Liver (tissue), 9 donors: ENCODE data around the gene EHD4. TPM values are rescaled to one million over a fixed set of nuclear protein-coding genes. Genes with fewer than 3 reads are reported as not detected.

Experiments
- DNase-seq: peaks from one replicate; pipeline ENCODE4 v3.0.0-alpha.2; 2017; ENCODE audit warnings: low spot score
- H3K27ac ChIP-seq, 2 donors: one replicate each; pipeline ENCODE4 v1.7.0; 2013; ENCODE audit warnings: inconsistent platforms in 2 of 2, low read length in 2 of 2, control low read depth in 1 of 2, low read depth in 1 of 2, mild to moderate bottlenecking in 1 of 2
- H3K27me3 ChIP-seq, 4 donors: one replicate each; pipeline versions ENCODE4 v1.6.1 to v1.7.0; 2013; ENCODE audit warnings: low read length in 3 of 4, inconsistent platforms in 1 of 4, mild to moderate bottlenecking in 1 of 4, moderate library complexity in 1 of 4; ENCODE audit not compliant: control insufficient read depth in 4 of 4, insufficient read depth in 4 of 4
- H3K36me3 ChIP-seq, 4 donors: one replicate each; pipeline versions ENCODE4 v1.6.1 to v1.7.0; 2013; ENCODE audit warnings: low read length in 3 of 4, mild to moderate bottlenecking in 3 of 4, low read depth in 1 of 4, moderate library complexity in 1 of 4; ENCODE audit not compliant: control insufficient read depth in 4 of 4, insufficient read depth in 3 of 4
- H3K4me1 ChIP-seq, 4 donors: one replicate each; pipeline versions ENCODE4 v1.6.1 to v1.7.0; 2013; ENCODE audit warnings: low read length in 3 of 4, mild to moderate bottlenecking in 3 of 4, moderate library complexity in 1 of 4; ENCODE audit not compliant: control insufficient read depth in 4 of 4, insufficient read depth in 4 of 4
- H3K4me3 ChIP-seq, 3 donors: one replicate each; pipeline versions ENCODE4 v1.6.1 to v1.7.0; 2013; ENCODE audit warnings: low read length in 3 of 3, control low read depth in 1 of 3, low read depth in 1 of 3, mild to moderate bottlenecking in 1 of 3
- H3K9ac ChIP-seq, 2 donors: one replicate each; pipeline ENCODE4 v1.7.0; 2013; ENCODE audit warnings: low read length in 2 of 2, mild to moderate bottlenecking in 2 of 2, moderate library complexity in 2 of 2, control low read depth in 1 of 2, low read depth in 1 of 2
- H3K9me3 ChIP-seq, 4 donors: one replicate each; pipeline versions ENCODE4 v1.6.1 to v1.7.0; 2013; ENCODE audit warnings: low read length in 3 of 4; ENCODE audit not compliant: control insufficient read depth in 4 of 4
- ATF3 ChIP-seq: IDR thresholded peaks from 2 replicates; pipeline ENCODE4 v1.6.1; 2016; ENCODE audit warnings: antibody characterized with exemption
- CTCF ChIP-seq: fragments of 150-350 bp; IDR thresholded peaks from 2 replicates; pipeline ENCODE4 v1.5.1; 2017; ENCODE audit warnings: improper control_type of control experiment, low read depth, low read length; ENCODE audit not compliant: missing input control
- EGR1 ChIP-seq, 2 donors: IDR thresholded peaks; 2 replicates each; pipeline ENCODE4 v1.6.1; 2016 to 2018; ENCODE audit warnings: antibody characterized with exemption in 2 of 2, low read depth in 2 of 2
- FOXA1 ChIP-seq: IDR thresholded peaks from 2 replicates; pipeline ENCODE4 v1.6.1; 2016; ENCODE audit warnings: antibody characterized with exemption
- GABPA ChIP-seq, 2 donors: IDR thresholded peaks in 1 of 2; conservative IDR thresholded peaks in 1 of 2; 2 replicates each; pipeline ENCODE4 v1.6.1; 2016; ENCODE audit warnings: antibody characterized with exemption in 2 of 2, mild to moderate bottlenecking in 1 of 2, moderate library complexity in 1 of 2
- HNF4A ChIP-seq, 2 donors: conservative IDR thresholded peaks; 2 replicates each; pipeline ENCODE4 v1.6.1; 2016; ENCODE audit warnings: antibody characterized with exemption in 2 of 2, mild to moderate bottlenecking in 2 of 2
- HNF4G ChIP-seq: IDR thresholded peaks from 2 replicates; pipeline ENCODE4 v1.6.1; 2016; ENCODE audit warnings: antibody characterized with exemption
- NR2F2 ChIP-seq: IDR thresholded peaks from 2 replicates; pipeline ENCODE4 v1.6.1; 2016; ENCODE audit warnings: antibody characterized with exemption
- RAD21 ChIP-seq, 2 donors: IDR thresholded peaks; 2 replicates each; pipeline ENCODE4 v1.6.1; 2016; ENCODE audit warnings: antibody characterized with exemption in 2 of 2, mild to moderate bottlenecking in 2 of 2
- RXRA ChIP-seq, 2 donors: IDR thresholded peaks; 2 replicates each; pipeline ENCODE4 v1.6.1; 2017 to 2018; ENCODE audit warnings: antibody characterized with exemption in 2 of 2, mild to moderate bottlenecking in 1 of 2
- SP1 ChIP-seq: IDR thresholded peaks from 2 replicates; pipeline ENCODE4 v1.6.1; 2018; ENCODE audit warnings: antibody characterized with exemption, mild to moderate bottlenecking
- TAF1 ChIP-seq: conservative IDR thresholded peaks from 2 replicates; pipeline ENCODE4 v1.6.1; 2016; ENCODE audit warnings: antibody characterized with exemption, mild to moderate bottlenecking
- YY1 ChIP-seq: IDR thresholded peaks from 2 replicates; pipeline ENCODE4 v1.6.1; 2016; ENCODE audit warnings: antibody characterized with exemption, mild to moderate bottlenecking
- ZBTB33 ChIP-seq: IDR thresholded peaks from 2 replicates; pipeline ENCODE4 v1.6.1; 2016; ENCODE audit warnings: antibody characterized with exemption
- WGBS: extraction: QIAGEN DNeasy Blood & Tissue Kit; methylation state at CpG from one replicate; pipeline ENCODE4 v1.1.7; 2013; 5-methylcytosine and 5-hydroxymethylcytosine counted together
- polyA plus RNA-seq, 2 donors: library from polyadenylated mRNA; stranded (reverse) in 1 of 2; unstranded in 1 of 2; fragments of 200-250 nt in 1 of 2; fragments of >200 nt in 1 of 2; fragmentation: Nextera tagmentation in 1 of 2; extraction: Ambion mirVana in 1 of 2; gene quantifications; one replicate each; pipeline versions ENCODE4 v1.2.1 to v1.2.3, GENCODE V29; 2013 to 2015
- total RNA-seq, 2 donors: library from RNA; depleted of rRNA; stranded (reverse); fragments of >200 nt; gene quantifications; one replicate each; pipeline ENCODE4 v1.2.3, GENCODE V29; 2014
- TF ChIP-seq, protein P1 (sequence below): IDR thresholded peaks from 2 replicates; pipeline ENCODE4 v1.6.1; 2016; ENCODE audit warnings: antibody characterized with exemption, mild to moderate bottlenecking
- donor health status: healthy.
- donor health status: healthy.
- donor health status: healthy.
- donor health status: healthy.
- donor health status: healthy.

Gene EHD4
- total and polyA plus RNA-seq, 4 donors = 3.3 to 10.0 (median 6.2) TPM

DNA sequence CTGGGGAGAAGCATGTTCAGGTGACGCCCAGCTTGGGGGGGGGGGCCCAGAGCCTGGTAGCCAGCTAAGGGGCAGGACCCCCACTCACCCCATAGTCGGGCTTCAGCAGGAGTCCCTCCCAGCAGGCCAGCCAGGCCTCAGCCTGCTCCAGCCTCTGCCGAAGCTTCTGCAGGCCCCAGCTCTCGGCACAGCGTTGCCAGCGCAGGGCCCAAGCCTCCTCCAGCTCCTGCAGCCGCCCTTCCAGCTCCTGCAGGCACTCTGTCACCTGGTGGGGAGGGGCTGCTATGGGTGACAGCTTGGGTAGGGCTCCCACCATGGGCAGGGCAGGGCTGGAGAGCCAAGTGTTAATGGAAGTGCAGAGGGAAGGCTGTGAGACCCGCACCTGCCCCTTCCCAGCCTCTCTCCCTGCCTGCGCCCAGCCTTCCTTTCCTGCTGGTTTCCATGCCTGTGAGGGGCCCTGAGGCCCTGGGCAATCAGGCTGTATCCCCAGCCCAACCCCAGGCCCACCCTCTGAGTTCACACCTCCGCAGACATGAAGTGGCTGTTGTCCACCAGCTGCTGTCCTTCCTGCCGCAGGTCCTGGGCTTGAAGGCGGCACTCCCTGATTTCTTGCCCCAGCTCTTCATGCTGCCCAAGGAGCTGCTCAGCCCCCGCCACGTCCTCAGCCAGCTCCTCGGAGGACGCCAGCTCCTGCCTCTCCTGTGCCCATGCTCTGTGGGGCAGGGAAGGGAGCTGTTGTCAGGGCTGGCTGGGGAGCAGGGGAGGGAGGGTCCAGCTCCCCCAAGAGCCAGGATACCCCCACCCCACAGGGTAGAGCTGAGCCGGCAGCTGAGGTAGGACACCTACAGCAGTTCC, 119.4 kb downstream of the EHD4 start:
- 86% methylated on average over 17 of the region's 17 CpGs for WGBS
- Histone ChIP-seq H3K36me3 (peaks cover 2 to 11% (median 3%) of the 10 kb centered on the region in 4 donors), H3K4me3 (no peak overlapping the region), H3K27me3 (no peaks in the 10 kb centered on the region), H3K4me1 (no peaks in the 10 kb centered on the region), H3K9ac (no peak overlapping the region), H3K27ac (no peak overlapping the region), H3K9me3 (no peaks in the 10 kb centered on the region)
- TF ChIP-seq NR2F2 (no peak), RAD21 (IDR thresholded peaks at IDR 0.05) (no peak), SP1 (no peak), TAF1 (no peak), YY1 (no peak), ATF3 (no peak), ZBTB33 (no peak)
- TF ChIP-seq, protein P1, sequence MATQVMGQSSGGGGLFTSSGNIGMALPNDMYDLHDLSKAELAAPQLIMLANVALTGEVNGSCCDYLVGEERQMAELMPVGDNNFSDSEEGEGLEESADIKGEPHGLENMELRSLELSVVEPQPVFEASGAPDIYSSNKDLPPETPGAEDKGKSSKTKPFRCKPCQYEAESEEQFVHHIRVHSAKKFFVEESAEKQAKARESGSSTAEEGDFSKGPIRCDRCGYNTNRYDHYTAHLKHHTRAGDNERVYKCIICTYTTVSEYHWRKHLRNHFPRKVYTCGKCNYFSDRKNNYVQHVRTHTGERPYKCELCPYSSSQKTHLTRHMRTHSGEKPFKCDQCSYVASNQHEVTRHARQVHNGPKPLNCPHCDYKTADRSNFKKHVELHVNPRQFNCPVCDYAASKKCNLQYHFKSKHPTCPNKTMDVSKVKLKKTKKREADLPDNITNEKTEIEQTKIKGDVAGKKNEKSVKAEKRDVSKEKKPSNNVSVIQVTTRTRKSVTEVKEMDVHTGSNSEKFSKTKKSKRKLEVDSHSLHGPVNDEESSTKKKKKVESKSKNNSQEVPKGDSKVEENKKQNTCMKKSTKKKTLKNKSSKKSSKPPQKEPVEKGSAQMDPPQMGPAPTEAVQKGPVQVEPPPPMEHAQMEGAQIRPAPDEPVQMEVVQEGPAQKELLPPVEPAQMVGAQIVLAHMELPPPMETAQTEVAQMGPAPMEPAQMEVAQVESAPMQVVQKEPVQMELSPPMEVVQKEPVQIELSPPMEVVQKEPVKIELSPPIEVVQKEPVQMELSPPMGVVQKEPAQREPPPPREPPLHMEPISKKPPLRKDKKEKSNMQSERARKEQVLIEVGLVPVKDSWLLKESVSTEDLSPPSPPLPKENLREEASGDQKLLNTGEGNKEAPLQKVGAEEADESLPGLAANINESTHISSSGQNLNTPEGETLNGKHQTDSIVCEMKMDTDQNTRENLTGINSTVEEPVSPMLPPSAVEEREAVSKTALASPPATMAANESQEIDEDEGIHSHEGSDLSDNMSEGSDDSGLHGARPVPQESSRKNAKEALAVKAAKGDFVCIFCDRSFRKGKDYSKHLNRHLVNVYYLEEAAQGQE = no peak
- DNase-seq = no peak

GRCh38 chr15:41851755-41852370, 120.5 kb downstream of the EHD4 start:
- Histone ChIP-seq H3K4me1 (no peaks in the 10 kb centered on the region), H3K36me3 (peaks cover 6 to 22% (median 13%) of the 10 kb centered on the region in 4 donors), H3K9ac (no peak overlapping the region), H3K27ac (no peak overlapping the region), H3K4me3 (no peak overlapping the region), H3K9me3 (no peaks in the 10 kb centered on the region), H3K27me3 (no peaks in the 10 kb centered on the region)
- DNase-seq = no peak
- 89% methylated on average over 8 of the region's 8 CpGs for WGBS
- TF ChIP-seq, protein P1 = no peak
- TF ChIP-seq RAD21 (IDR thresholded peaks at IDR 0.05) (no peak), HNF4A (conservative IDR thresholded peaks at IDR 0.05) (no peak), HNF4G (no peak), ATF3 (no peak), EGR1 (IDR thresholded peaks at IDR 0.05; ENCODE audit: low read depth in 2 of 2) (no peak), TAF1 (no peak), FOXA1 (no peak), ZBTB33 (no peak), GABPA (IDR thresholded peaks at IDR 0.05 in 1 of 2, conservative IDR thresholded peaks at IDR 0.05 in 1 of 2) (no peak), YY1 (no peak), CTCF (no peak), RXRA (IDR thresholded peaks at IDR 0.05) (no peak)
